Stimulated activated CD4-positive, alpha-beta T cell treated with anti-CD3 and anti-CD28 coated beads, Interleukin-1b, Interleukin-23, amount 100 ng/mL, for 24 hours (primary cell): ENCODE data around the gene CRCP.
"Not testable (repeated sequence)": the region's sequence is repeated elsewhere in the genome, so short reads cannot be mapped to it uniquely, and the experiment has no call there.

Source experiments
- DNase-seq, 4 experiments: peaks; one replicate each; pipeline ENCODE4 v3.0.0-alpha.2; 2020; ENCODE audit warnings: low read depth in 4 of 4, low spot score in 1 of 4

The CRCP gene

GRCh38 chr7:66105263-66105748, 9.3 kb upstream of the CRCP start:
- no peak for DNase-seq

GRCh38 chr7:66108410-66108809, 6.2 kb upstream of the CRCP start:
- DNase-seq, result not testable (repeated sequence)

- DNase-seq, result no peak
Measured at GRCh38 chr7:66110856-66111255, 3.8 kb upstream of the CRCP start.

GRCh38 chr7:66116680-66117420, 2.2 kb downstream of the CRCP start:
- not testable (repeated sequence) for DNase-seq

- DNase-seq, result no peak
Measured at GRCh38 chr7:66118603-66119002, 4.0 kb downstream of the CRCP start.

- no peak for DNase-seq
Measured at GRCh38 chr7:66119245-66119850, 4.7 kb downstream of the CRCP start.

GRCh38 chr7:66123175-66123528, 8.5 kb downstream of the CRCP start:
- DNase-seq, result no peak

GRCh38 chr7:66124569-66124861, 9.9 kb downstream of the CRCP start:
- not testable (repeated sequence) for DNase-seq

- no peak for DNase-seq
Measured at GRCh38 chr7:66125052-66125694, 10.5 kb downstream of the CRCP start.

- DNase-seq, result not testable (repeated sequence)
Measured at GRCh38 chr7:66125781-66126352, 11.2 kb downstream of the CRCP start.

- DNase-seq, result not testable (repeated sequence)
Measured at GRCh38 chr7:66127172-66127571, 12.5 kb downstream of the CRCP start.

- DNase-seq, result no peak
Measured at GRCh38 chr7:66138994-66139752, 24.5 kb downstream of the CRCP start.

- no peak for DNase-seq
Measured at GRCh38 chr7:66140924-66141323, 26.3 kb downstream of the CRCP start.

GRCh38 chr7:66142334-66142733, 27.7 kb downstream of the CRCP start:
- DNase-seq, result no peak

- DNase-seq, result no peak
Measured at GRCh38 chr7:66142996-66143395, 28.3 kb downstream of the CRCP start.

- DNase-seq, result no peak
Measured at GRCh38 chr7:66143876-66144332, 29.3 kb downstream of the CRCP start.

- no peak for DNase-seq
Measured at GRCh38 chr7:66145400-66146104, 30.9 kb downstream of the CRCP start.

GRCh38 chr7:66146701-66147100, 32.1 kb downstream of the CRCP start:
- no peak for DNase-seq

- not testable (repeated sequence) for DNase-seq
Measured at GRCh38 chr7:66147657-66148056, 33.0 kb downstream of the CRCP start.

GRCh38 chr7:66150471-66150870, 35.8 kb downstream of the CRCP start:
- DNase-seq, result no peak
